Measurements from ENCODE around the gene OR2T10.
"Not testable (repeated sequence)": the region's sequence is repeated elsewhere in the genome, so short reads cannot be mapped to it uniquely, and the experiment has no call there.

OR2T10 gene

DNA sequence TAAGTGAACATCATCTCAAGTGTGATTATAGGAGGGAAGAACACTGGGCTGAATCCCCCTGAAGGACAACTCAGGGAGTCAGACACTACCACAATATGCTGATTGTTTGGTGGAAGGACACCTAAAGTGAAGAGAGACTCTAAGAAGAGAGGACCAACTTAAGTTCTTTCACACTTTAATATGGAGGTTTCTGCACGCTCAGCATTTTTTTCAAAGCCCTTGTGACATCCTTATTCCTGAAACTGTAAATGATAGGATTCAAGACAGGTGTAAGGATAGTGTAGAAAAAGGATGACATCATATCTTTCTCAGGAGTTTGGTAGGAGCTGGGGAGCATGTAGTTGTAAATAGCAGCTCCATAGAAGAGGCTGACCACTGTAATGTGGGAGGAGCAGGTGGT lies 4.8 kb downstream of the OR2T10 start:
- no peak for DNase-seq

GRCh38 chr1:248590055-248590454 lies 7.4 kb downstream of the OR2T10 start:
- no peak for DNase-seq

- DNase-seq: no peak
Measured at GRCh38 chr1:248589334-248589733, 8.2 kb downstream of the OR2T10 start.

DNA sequence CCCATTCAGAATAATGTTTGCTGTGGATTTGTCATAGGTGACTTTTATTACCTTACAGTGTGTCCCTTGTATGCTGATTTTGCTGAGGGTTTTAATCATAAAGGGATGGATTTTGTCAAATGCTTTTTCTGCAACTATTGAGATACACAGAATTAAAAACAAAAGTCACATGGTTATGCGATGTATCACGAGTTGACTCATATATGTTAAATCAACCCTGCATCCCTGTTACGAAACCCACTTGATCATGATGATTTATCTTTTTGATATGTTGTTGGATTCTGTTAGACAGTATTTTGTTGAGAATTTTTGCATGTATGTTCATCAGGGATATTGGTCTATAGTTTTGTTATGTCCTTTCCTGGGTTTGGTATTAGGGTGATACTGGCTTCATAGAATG lies 12.2 kb downstream of the OR2T10 start:
- no peak for DNase-seq

- DNase-seq: no peak
Measured at GRCh38 chr1:248576260-248576980, 21.1 kb downstream of the OR2T10 start.

DNA sequence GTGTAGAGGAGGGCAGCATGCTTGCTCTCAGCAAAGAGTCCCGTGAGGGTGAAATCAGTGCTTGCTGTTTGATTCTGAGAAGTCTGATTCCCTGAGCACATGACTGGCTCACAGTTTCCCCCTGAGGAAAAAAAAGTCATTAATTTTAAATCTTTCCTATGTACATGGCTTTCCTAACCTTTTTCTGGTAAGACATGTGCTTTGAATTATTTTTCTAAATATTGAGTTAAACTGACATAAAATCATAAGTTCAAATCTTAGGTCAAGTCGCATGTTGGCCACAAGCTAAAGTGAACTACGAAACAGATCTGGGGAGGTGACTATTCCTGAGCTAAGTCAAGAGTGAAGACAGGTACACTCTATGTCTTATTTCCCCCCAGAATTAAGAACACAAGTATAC lies 22.8 kb downstream of the OR2T10 start, which contains the start of gene OR2T34:
Gene OR2T34, minus strand, starts transcription at position 101 of the 400 bp plus-strand sequence. Its CDS starts 0 bp downstream, at position 101.
- not testable (repeated sequence) for DNase-seq

GRCh38 chr1:248573856-248574255 lies 23.6 kb downstream of the OR2T10 start:
- not testable (repeated sequence) for DNase-seq

DNA sequence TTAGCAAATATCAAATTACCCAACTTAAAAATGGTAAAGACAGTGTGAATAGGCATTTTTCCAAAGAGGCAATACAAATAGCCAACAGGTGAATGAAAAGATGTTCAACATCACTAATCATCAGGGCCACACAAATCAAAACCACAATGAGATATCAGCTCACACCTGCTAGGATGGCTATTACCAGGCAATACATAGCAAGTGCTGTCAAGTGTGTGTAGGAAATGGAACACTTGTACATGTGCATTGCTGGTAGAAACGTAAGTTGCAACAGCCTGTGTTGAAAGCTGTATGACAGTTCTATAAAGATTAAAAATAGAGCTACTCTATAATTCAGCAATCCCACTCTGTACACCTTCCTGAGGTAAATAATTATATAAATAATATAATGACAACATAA lies 25.5 kb downstream of the OR2T10 start:
- not testable (repeated sequence) for DNase-seq

DNA sequence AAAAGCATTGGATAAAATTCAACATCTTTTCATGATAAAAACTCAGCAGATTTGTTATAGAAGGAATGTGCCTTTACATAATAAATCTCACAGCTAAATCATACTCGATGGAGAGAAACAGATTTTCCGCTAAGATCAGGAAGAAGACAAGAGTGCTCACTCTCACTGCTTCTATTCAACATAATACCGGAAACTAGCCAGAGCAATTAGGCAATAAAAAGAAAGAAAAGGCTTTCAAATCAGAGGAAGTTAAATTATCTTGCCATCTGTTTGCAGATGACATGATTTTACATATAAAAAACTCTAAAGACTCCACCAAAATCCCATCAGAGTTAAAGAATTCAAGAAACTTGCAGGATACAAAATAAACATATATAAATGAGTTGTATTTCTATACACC lies 26.7 kb downstream of the OR2T10 start:
- not testable (repeated sequence) for DNase-seq

- not testable (repeated sequence) for DNase-seq
Measured at GRCh38 chr1:248569049-248569448, 28.5 kb downstream of the OR2T10 start.

DNA sequence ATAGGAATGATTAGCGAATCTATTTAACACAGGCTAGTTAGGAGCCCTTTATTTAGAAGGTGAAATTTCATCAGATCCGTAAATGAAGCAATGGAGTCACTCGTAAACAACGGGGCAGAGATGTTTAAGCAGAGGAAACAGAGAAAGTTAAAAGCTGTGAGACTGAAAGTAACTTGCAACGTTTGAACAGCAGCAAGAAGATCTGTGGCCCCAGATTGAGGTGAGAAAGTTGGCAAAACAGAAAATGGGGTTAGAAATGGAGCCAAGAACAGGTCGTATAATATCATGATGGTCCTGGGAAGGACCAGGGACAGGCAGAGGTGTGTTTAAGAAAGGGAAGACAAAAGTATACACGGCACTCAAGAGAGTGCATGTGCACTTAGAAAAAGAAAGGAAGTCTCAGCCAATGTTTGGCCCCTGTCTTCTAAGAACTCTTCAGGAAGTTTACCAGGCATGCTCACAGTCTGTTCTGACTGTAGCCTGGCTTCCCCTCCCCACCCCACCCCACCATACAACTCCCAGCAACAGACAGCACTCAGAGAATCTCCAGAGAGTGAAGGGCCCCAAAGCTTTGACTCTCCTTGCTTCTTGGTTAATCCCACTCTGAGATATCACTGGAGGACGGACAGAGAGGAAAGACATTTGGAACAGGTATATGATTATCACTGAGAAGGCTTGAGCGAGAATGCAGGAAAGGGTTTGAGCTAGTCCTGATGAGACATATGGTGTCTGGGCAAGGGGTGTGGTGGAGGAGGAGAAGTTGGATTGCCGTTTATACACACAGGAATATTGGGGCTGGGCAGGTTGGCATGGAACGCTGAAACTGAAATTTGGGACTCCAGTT lies 31.7 kb downstream of the OR2T10 start:
- not testable (repeated sequence) for DNase-seq

GRCh38 chr1:248562672-248563071 lies 34.8 kb downstream of the OR2T10 start, which contains the start of gene OR2T29:
OR2T29 (minus strand) TSS chr1:248562772; CDS start chr1:248559491, 3,281 bp downstream.
- not testable (repeated sequence) for DNase-seq

- not testable (repeated sequence) for DNase-seq
Measured at GRCh38 chr1:248551027-248551426, 46.5 kb downstream of the OR2T10 start.

DNA sequence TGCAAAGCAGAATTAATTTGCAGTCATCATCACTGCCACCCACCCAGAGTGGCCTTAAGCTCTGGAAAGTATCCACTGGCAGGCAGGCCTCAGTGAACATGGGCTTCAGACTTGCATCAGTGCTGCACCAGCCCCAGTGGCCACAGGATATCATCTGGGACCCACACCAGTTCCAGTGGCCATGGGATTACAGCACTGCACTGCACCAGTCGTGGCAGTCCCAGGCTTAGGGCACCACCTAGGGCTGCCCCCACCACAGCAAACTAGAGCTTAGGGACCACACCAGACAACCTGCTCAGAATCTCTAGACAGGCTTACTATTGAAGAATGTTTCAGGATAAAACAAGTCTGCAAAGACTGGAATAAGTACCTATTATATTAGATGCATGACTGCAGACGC lies 50.1 kb downstream of the OR2T10 start:
- DNase-seq: not testable (repeated sequence)

Data from fibroblast of skin of right biceps (primary cell).